NT2/D1 (cell line): ENCODE results near the gene STK11.

ENCODE experiments used
- DNase-seq: peaks from one replicate; pipeline ENCODE4 v3.0.0-alpha.2; 2011; ENCODE audit warnings: low read depth, low spot score
- H3K27me3 ChIP-seq: 2 replicates; pipeline ENCODE4 v1.6.0; 2011; ENCODE audit warnings: mild to moderate bottlenecking; ENCODE audit not compliant: insufficient read length, insufficient read depth
- H3K36me3 ChIP-seq: 2 replicates; pipeline ENCODE4 v1.6.1; 2011; ENCODE audit warnings: mild to moderate bottlenecking, low read length, mixed read lengths; ENCODE audit not compliant: insufficient read depth, insufficient read length
- H3K4me1 ChIP-seq: 2 replicates; pipeline ENCODE4 v1.5.1; 2011; ENCODE audit not compliant: insufficient read depth, insufficient read length
- H3K4me3 ChIP-seq: 2 replicates; pipeline ENCODE4 v1.5.1; 2011; ENCODE audit warnings: low read depth; ENCODE audit not compliant: insufficient read length
- H3K9ac ChIP-seq: 2 replicates; pipeline ENCODE4 v1.6.0; 2011; ENCODE audit warnings: low read depth; ENCODE audit not compliant: insufficient read length
- H3K9me3 ChIP-seq: 2 replicates; pipeline ENCODE4 v1.5.1; 2011; ENCODE audit warnings: mild to moderate bottlenecking, low read length; ENCODE audit not compliant: insufficient read depth
- SUZ12 ChIP-seq: IDR thresholded peaks from 2 replicates; pipeline ENCODE4 v1.6.1; 2011; ENCODE audit not compliant: insufficient read length, insufficient read depth; ENCODE audit errors: extremely low read depth
- YY1 ChIP-seq: IDR thresholded peaks from 2 replicates; pipeline ENCODE4 v1.6.1; 2011; ENCODE audit not compliant: insufficient read length, insufficient read depth
- ZNF274 ChIP-seq: IDR thresholded peaks from 2 replicates; pipeline ENCODE4 v1.6.1; 2011; ENCODE audit warnings: mild to moderate bottlenecking, low read depth, low read length

STK11 gene

GRCh38 chr19:1257475-1258162 is 52.0 kb downstream of the STK11 start:
- no peaks in the 10 kb centered on the region for H3K27me3 ChIP-seq
- H3K36me3 ChIP-seq: peaks cover 49% of the 10 kb centered on the region
- peaks cover 50% of the 10 kb centered on the region for H3K4me1 ChIP-seq
- no peak overlapping the region for H3K4me3 ChIP-seq
- no peaks in the 10 kb centered on the region for H3K9me3 ChIP-seq
- no peak overlapping the region for H3K9ac ChIP-seq
- no peak for TF ChIP-seq ZNF274
- TF ChIP-seq YY1: no peak
- no peak for TF ChIP-seq SUZ12
- DNase-seq: no peak

- peaks cover 50% of the 10 kb centered on the region for H3K4me1 ChIP-seq
- peaks cover 49% of the 10 kb centered on the region for H3K36me3 ChIP-seq
- no peaks in the 10 kb centered on the region for H3K9me3 ChIP-seq
- no peak overlapping the region for H3K4me3 ChIP-seq
- TF ChIP-seq ZNF274 (no peak), SUZ12 (no peak), YY1 (no peak)
- DNase-seq: no peak
- H3K27me3 ChIP-seq: no peaks in the 10 kb centered on the region
- H3K9ac ChIP-seq: no peak overlapping the region
Observed at GRCh38 chr19:1258163-1258492, 52.5 kb downstream of the STK11 start.

GRCh38 chr19:1258707-1259205 is 53.2 kb downstream of the STK11 start:
- peaks cover 44% of the 10 kb centered on the region for H3K36me3 ChIP-seq
- peak overlapping the region; percentile 3 for H3K9ac ChIP-seq
- DNase-seq: no peak
- TF ChIP-seq ZNF274 (no peak), SUZ12 (no peak), YY1 (no peak)
- H3K4me3 ChIP-seq: no peak overlapping the region
- no peaks in the 10 kb centered on the region for H3K9me3 ChIP-seq
- peaks cover 48% of the 10 kb centered on the region for H3K4me1 ChIP-seq
- H3K27me3 ChIP-seq: no peaks in the 10 kb centered on the region

- peaks cover 44% of the 10 kb centered on the region for H3K36me3 ChIP-seq
Observed at GRCh38 chr19:1259206-1259875, 53.8 kb downstream of the STK11 start.

GRCh38 chr19:1259876-1260748 is 54.5 kb downstream of the STK11 start:
- H3K9ac ChIP-seq: peak overlapping the region; percentile 56
- no peaks in the 10 kb centered on the region for H3K27me3 ChIP-seq
- DNase-seq: no peak
- peak overlapping the region; percentile 11 for H3K4me3 ChIP-seq
- peaks cover 43% of the 10 kb centered on the region for H3K36me3 ChIP-seq
- H3K4me1 ChIP-seq: peaks cover 47% of the 10 kb centered on the region
- TF ChIP-seq SUZ12: no peak
- no peak for TF ChIP-seq ZNF274
- TF ChIP-seq YY1: no peak
- H3K9me3 ChIP-seq: no peaks in the 10 kb centered on the region

More at GRCh38 chr19:1259206-1259875, 53.8 kb downstream of the STK11 start:
- no peaks in the 10 kb centered on the region for H3K9me3 ChIP-seq
- TF ChIP-seq SUZ12 (no peak), ZNF274 (no peak), YY1 (no peak)
- no peaks in the 10 kb centered on the region for H3K27me3 ChIP-seq
- DNase-seq: no peak
- H3K4me1 ChIP-seq: peaks cover 47% of the 10 kb centered on the region
- no peak overlapping the region for H3K4me3 ChIP-seq
- H3K9ac ChIP-seq: peak overlapping the region; percentile 3

GRCh38 chr19:1260749-1261537 is 55.4 kb downstream of the STK11 start:
- no peaks in the 10 kb centered on the region for H3K27me3 ChIP-seq
- no peaks in the 10 kb centered on the region for H3K9me3 ChIP-seq
- peak overlapping the region; percentile 91 for H3K4me3 ChIP-seq
- peaks cover 45% of the 10 kb centered on the region for H3K4me1 ChIP-seq
- peak; percentile 92 for DNase-seq
- TF ChIP-seq YY1: no peak
- no peak for TF ChIP-seq SUZ12
- TF ChIP-seq ZNF274: no peak
- peaks cover 35% of the 10 kb centered on the region for H3K36me3 ChIP-seq
- H3K9ac ChIP-seq: peak overlapping the region; percentile 96
